Retina (tissue), 1 donor: ENCODE data around the gene TMEM218.

Source experiments
- DNase-seq: peaks from one replicate; pipeline ENCODE4 v3.0.0-alpha.2; 2016

Gene TMEM218

GRCh38 chr11:125052047-125052446, 59.4 kb downstream of the TMEM218 start:
- no peak for DNase-seq

DNA sequence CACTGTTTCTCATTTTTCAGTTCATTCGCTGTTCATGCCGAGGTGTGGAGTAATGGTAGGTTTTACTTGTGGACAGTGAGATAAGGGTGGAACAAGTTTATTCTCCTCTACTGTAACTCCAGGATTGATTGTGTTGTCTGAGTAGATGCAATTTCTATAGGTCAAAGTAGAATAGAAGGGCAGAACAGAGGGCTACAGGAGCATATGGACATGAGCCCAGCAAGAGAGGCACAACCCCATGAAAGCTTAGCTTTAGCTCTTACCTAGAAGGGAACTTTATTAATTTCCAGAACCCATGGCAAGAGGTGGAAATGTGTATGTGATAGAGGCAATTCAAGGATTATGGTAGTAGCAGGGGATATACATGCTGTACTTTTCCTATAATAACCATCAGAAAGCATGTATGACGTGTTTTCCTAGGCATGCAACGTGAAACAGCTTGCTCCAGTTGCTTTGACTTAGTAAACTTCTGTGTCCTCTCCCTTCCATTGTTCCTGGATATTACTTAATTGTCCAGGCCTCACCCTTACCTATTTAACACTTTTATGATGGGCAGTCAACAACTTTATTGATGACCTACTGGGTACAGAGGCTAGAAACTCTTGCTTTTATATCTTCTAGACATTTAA, 62.1 kb downstream of the TMEM218 start:
- no peak for DNase-seq
